COR-L47 (cell line): ENCODE measurements around the gene HARBI1.
"Not testable (repeated sequence)": the region's sequence is repeated elsewhere in the genome, so short reads cannot be mapped to it uniquely, and the experiment has no call there.

Experiments used
- DNase-seq: peaks from one replicate; lab custom pipeline; 2025; lab: John Stamatoyannopoulos, UW

Gene HARBI1

DNA sequence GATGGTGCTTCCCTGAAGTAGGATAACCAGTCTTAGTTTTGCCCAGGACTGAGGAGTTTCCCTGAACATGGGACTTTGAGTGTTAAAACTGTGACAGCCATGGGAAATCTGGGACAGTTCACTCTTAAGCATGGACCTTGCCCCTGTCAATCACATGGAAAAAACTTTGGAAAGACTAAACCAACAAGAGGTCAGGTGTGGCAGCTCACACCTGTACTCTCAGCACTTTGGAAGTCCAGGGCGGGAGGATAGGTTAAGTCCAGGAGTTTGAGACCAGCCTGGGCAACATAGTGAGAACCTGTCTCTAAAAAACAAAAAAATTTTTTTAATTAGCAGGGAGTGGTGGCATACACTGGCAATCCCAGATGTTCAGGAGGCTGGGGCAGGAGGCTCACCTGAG is 19.9 kb downstream of the HARBI1 start:
- no peak for DNase-seq

DNA sequence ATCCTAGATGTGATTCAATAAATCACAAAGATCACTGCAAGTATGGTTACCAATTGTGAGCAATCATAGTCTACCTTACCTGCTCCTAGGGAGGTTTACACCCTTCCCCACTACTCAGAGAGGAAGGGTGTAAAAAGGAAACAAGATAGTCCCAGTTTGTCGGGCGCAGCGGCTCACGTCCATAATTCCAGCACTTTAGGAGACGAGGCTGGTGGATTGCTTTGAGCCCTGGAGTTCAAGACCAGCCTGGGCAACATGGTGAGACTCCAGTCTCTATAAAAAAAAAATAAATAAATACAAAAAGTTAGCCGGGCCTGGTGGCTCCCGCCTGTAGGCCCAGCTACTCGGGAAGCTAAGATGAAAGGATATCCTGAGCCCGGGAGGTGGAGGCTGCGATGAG is 22.2 kb downstream of the HARBI1 start:
- no peak for DNase-seq

DNA sequence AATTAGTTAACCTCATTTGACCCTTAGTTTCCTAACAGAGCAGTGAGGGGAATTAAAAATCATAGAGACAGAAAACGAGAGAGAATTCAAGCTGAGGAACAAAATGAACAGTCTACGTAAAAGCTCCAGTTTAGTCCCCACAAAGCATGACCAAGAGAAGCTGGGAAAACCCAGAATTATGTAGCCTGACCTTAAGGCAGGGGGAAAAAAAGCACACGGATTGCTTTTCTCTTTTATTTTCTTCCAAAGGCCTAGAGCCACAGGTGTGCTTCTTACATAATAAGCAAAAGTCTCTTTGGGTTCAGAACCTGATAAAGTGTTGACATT is 22.7 kb downstream of the HARBI1 start:
- DNase-seq, result no peak

DNA sequence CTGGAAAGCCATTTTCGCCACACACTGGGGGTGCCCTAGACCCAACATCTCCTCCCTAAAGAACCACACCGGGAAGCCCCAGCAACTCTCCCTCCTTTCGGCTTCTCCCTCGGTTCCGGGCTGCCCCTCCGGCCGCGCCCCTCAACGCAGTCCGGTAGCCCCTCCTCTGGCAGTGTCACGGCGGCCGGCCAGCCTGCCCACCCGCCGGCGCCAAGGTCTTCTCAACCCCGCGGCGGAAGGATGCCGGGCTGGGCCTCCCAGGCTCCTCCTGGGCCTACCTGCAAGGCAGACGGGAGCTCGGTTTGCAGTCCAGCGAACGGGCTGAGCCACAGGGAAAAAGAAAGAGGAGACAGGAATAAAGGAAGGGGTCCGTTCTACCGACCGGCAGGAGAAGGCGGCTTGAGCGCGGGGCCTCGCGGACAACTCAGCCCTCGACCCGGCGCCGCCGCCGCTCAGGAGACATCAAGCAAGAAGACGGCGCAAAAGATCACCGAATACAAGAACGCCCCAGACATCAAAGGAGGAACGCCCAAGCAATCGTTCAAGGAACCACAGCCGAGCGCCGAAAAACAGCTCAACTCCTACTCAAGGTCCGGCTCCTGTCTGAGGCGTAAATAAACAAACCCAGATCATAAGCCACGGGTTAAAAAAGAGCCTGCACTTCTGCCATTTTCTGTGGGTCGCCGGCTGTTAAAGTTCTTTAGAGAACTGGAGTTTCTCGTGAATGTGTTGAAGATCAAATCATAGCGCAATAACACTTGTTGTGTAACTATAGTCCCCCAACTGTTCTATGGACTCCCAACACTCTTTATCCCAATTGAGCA is 23.3 kb downstream of the HARBI1 start, which contains the start of gene AMBRA1:
AMBRA1 (minus strand) TSS at position 474 of the 824 bp plus-strand sequence. CDS start 45,643 bp downstream, outside the sequence.
- DNase-seq, result peak; percentile 85

DNA sequence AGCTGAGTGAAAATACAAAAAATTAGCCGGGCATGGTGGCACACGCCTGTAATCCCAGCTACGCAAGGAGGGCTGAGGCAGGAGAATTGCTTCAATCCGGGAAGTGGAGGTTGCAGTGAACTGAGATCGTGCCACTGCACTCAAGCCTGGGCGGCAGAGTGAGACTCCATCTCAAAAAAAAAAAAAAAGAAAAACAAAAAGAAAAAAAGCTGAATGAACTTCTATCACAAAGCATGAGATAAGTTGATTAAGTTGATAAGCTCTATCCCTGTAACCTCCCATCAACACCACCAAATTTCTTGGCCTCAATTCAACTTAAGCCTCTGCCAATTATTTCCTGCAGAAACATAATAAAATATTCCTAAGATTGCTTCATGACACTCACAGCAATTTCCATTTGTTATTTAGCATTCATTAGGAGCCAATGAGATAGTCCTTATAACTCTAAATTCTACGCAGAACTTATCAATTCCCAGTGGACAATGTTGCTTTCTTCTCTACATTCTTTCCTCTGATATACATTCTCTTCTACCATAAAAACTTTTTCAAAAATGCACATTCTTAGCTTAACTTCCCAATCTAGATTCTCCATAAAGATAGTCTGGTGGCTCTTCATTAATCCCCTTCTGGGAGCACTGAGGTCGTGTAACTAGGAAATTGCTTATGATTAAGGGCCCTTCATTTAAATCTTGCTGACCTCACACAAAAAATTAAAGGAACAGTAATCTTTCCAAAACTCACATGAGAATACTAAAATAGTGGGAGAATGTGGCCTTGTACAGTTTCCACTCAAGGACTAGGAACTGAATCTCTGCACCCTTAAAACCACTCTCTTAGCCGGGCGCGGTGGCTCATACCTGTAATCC is 26.1 kb downstream of the HARBI1 start:
- no peak for DNase-seq

DNA sequence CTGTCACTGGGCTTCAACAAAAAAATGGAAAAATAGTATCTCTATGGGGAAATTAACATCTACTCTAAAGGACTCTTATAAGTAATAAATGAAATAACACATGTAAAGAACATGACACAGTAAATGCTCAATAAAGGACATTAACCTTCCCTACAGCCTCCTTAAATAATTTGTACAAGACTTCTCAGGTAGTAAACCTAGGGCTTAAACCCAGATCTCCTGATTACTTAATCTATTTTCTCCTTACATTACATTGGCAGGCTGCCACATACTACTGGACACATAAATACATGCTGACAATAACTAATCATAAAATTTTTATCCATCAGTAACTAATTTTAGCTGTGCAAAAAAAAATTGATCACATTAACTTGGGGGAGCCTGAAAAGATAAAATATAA is 28.1 kb downstream of the HARBI1 start:
- no peak for DNase-seq

DNA sequence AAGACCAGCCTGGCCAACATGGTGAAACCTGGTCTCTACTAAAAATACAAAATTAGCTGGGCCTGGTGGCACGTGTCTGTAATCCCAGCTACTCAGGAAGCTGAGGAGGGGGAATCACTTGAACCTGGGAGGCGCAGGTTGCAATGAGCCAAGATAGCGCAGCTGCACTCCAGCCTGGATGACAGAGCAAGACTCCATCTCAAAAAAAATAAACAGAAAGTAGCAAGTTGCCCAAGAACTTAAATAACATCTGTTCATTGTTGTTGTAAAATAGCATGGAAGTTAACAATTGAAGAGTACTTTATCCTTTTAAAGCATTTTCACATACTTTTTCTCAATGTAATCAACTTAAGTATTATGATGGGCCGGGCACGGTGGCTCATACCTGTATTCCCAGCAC is 28.9 kb downstream of the HARBI1 start:
- no peak for DNase-seq

DNA sequence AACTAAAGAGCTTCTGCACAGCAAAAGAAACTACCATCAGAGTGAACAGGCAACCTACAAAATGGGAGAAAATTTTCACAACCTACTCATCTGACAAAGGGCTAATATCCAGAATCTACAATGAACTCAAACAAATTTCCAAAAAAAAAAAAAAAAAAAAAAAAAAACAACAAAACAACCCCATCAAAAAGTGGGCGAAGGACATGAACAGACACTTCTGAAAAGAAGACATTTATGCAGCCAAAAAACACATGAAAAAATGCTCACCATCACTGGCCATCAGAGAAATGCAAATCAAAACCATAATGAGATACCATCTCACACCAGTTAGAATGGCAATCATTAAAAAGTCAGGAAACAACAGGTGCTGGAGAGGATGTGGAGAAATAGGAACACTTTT is 33.5 kb downstream of the HARBI1 start:
- not testable (repeated sequence) for DNase-seq

DNA sequence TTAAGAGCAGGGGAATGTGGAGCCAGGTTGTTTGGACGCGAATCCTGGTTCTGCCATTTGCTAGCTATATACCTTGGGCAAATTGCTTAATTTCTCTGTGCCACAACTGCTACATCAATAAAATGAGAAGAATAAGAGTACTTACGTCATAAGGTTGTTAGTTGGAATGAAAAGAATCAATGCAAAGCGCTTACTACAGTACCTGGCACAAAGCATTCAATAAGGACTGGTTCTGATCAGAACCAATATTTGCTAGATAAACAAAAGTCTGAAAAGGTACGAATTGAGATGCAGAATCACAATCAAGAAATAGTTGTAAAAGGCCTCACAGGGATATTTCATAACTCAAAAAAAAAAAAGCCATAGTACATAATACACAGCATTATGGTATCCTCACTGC is 34.4 kb downstream of the HARBI1 start:
- no peak for DNase-seq

DNA sequence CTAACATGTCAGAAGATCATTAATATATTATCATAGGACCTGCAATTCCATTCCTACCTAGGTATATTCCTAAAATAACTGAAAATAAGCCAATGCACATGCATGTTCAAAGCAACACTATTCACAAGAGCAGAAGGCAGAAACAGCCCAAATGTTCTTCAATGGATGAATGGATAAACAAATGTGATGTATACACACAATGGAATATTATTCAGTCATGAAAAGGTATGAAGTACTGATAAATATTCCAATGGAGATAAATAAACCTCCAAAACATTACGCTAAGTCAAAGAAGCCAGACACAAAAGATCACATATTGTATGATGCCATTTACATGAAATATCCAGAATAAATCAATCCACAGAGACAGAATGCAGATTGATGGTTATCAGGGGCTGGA is 40.0 kb downstream of the HARBI1 start:
- DNase-seq, result no peak

DNA sequence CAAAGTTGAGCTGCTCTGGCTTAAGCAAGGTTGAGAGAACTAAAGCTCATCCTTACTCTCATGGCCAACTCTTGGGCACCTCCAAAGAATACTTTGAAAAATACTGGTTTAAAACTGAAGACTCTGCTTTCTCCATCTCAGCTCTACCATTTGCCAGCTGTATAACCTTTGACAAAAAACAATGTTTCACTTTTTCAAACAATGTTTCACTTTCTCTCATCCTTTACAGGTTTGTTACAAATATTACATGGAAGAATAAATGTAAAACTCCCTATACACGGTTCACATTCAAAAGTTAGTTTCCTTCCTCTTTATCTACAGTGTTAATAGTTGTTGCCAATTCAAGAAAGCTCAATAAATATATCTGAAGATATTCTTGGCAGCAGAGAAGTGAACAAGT is 42.4 kb downstream of the HARBI1 start:
- no peak for DNase-seq

DNA sequence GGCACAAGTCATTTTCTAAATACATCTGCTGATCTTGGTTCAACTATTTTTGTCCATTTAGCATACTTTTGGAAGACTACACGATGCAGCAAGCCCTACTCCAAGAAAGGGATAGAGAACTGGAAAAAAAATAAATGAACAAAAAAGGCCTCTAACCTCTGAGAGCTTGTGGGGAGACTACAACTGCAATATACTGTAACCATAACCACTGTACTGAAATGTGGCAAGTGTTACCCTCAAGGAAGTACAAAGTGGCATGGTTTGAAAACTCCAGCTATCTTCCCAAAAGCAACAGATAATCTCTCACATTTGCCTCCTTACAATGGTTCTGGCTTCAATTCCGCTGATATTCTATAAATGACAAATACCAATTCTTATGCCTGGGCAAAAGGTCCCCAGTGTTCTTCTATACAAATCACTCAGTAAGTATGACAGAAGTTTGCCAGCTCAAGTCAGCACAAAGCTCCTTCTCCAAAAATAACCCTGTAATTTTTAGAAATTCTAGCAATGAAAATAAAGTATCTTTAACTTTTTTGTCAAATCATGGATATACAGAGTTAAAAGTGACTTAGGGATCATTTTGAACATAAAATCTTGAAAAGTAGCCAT is 46.1 kb downstream of the HARBI1 start:
- DNase-seq, result no peak

DNA sequence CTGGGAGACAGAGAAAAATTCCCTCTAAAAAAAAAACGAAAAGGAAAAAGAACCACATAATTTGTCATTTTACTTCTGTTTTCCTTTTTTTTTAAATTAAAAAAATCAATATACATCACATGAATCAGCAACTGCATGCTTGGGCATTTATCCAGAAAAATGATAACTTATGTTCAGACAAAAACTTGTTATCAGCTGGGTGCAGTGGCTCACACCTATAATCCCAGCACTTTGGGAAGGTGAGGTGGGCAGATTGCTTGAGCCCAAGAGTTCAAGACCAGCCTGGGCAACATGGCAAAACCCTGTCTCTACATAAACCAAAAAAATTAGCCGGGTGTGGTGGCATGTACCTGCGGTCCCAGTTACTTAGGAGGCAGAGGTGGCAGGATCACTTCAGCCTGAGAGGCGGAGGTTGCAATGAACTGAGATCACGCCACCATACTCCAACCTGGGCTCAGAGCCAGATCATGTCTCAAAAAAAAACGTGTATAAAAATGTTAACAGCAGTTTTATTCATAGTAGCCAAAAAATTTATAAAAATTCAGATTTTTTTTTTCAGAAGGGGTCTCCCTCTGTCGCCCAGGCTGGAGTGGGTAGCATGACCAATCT is 51.7 kb downstream of the HARBI1 start:
- no peak for DNase-seq

DNA sequence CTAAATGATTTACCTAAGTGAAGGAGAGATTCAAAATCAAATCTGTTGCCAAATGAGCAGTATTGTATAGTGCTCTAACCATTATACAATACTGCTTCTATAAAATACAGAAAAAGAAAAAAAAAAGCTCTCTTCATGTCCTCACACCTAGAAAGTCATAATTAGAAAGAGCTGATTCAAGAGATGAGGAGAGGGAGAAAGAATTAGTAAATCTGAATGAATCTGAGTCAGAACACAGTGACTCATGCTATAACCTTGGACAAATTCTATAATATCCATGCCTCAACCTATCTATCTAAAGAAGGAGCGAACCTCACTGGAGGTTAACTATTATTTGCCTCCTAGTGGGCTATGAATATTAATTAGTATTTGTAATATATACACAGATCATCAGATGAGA is 52.6 kb downstream of the HARBI1 start:
- no peak for DNase-seq

DNA sequence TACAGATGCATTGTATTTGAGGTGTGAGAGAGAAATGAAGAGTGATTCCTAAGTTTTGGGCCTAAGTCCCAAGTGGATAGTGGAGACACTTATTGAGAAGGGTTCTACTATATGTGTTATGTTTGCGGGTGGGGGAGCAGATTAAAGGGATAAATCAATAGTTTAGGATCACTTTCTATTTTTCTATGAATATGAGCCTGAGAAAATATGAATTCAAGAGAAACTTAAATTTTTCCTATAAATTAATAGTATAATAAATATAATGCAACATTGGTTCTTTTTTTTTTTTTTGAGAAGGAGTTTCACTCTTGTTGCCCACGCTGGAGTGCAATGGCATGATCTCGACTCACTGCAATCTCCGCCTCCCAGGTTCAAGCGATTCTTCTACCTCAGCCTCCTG is 54.5 kb downstream of the HARBI1 start:
- no peak for DNase-seq

DNA sequence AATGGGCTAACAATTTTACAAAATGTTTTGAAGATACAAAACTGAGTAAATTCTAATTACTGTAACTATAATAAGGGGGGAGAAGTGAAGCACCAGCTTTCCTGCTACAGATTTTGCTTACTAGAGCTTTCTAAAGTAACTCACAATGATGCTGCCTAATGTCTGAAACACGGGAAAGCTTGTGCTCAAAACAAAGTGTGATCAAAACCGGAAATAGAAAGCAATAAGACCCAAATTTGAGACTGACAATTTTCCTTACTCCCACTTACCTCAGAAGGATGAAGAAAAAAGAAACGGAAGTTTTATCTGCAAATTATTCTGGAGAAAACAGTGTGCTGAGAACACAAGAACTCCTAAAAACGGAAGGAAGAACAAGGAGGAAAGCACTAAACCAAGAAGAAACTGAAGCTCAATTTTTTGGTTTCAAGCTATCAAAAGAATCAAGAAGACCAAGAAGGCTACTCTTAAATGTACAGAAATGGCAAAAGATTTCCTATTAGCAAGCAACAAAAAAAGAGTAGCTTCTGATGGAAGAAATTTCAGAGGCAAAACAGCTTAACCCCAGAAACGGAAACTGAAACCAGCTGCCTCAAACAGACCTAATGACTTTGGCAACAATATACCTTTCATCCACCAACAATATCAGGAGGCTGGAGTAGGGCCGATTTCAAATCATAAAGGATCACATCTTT is 56.6 kb downstream of the HARBI1 start:
- DNase-seq, result peak; percentile 24

DNA sequence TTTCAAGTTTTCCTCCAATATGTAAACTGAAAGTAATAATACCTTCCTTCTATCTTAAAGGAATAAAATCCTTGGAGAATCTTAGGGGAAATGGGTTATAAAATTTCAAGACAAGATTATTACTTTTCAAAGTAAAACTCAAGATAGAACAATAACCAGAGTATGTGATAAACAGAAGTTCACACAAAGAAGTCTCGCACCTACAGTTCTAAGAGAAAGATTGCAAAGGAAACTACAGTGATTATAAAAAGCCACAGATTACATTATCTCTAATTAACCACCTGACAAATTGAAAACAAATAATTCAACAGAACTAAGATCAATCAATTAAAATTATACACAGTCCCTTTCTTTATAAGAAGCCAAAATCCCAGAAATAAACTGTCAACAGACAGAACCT is 57.2 kb downstream of the HARBI1 start:
- DNase-seq, result no peak

DNA sequence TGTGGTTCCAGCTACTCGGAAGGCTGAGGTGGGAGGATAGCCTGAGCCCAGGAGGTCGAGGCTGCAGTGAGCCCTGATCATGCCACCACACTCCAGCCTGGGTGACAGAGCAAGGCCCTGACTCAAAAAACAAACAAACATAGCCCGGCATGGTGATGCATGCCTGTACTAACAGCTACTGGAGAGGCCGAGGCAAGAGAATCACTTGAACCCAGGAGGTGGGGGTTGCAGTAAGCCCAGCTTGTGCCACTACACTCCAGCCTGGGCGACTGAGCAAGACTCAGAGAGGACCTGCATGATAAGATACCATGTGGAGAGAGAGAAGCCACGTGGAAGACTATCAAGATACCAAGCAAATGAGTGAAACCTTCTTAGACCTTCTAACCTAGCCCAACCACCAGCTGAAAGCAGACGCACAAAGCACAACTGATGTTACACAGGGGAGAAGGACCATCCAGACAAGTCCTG is 59.3 kb downstream of the HARBI1 start:
- DNase-seq, result no peak

DNA sequence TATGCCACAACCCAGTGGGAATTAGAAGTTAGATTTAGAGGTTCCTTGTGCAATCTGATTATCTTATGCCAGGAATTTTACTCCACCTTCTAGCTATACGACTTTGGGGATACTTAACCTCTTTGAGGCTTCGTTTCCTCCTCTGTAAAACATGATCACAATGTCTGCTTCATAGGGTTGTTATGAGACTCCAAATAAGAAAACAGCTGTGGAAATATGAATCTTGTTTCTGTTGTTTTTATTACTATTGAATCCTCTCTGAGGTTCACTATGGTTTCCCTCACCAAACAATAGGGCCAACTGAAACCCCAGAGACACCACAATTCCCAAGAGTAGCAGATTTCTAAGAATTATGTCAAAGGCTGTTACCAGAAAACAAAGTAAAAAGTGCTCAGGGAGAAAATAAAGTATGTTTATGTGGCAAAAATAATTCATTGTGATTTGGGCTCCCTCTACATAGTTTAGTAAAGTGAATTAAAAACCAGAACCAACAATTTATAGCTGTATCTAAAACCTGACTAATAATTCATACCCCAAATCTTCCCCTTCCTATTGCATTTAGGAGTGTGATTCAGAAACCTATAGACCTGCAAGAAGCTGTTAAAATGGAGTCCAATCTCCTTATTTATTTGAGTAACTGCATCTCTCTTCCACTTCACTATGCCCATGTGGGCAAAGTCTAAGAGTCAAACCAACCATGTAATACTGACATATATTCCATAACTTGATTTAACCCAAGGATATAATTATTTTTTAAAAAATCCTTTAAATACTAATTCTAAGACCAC is 61.6 kb downstream of the HARBI1 start:
- DNase-seq, result no peak

DNA sequence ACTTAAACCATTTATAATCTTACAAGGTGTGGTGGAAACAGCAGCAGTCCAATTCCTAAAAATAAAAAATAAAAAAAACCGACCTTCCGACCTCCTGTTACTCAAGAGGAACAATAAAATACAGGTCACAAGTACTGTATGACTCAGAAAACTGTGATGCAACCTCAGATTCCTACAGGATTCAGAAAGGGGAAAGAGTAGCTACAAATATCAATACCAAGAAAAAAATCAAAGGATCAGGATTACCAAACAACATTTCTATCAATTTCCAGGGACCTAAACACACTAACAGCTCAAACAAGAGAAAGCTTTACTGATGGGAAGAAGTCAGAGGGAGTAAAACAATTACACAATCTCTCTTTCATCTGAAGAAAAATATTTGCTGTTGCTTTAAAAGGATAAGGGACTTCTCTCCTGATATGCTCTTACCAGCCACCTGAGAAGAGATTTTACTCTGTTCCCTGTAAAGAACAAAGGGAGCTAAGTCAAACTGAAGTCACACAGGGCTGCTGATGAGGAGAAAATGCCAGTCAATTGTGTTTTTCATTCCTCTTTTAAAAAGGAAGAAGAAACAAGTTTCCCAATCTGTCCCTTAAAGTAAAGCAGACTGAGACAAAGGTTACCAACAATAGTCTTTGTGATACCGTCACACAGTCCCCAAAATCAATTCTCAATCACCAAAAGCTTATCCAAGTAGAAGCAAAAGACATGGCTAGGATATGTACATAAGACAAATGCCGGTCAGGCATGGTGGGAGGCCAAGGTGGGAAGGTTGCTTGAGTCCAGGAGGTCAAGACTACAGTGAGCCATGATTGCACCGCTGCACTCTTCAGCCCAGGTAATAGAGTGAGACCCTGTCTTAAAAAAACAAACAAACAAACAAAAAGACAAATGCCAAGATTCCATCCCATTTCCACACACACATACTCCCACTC is 62.5 kb downstream of the HARBI1 start:
- no peak for DNase-seq
